Activated CD4-positive, alpha-beta T cell treated with anti-CD3 and anti-CD28 coated beads for 48 hours (primary cell): ENCODE results near the gene ZMPSTE24.
A peak's percentile ranks its signal among the peaks of the same experiment; 100 is the strongest.

ENCODE experiments used
- DNase-seq: peaks from one replicate; pipeline ENCODE4 v3.0.0-alpha.2; 2020

Gene ZMPSTE24

DNA sequence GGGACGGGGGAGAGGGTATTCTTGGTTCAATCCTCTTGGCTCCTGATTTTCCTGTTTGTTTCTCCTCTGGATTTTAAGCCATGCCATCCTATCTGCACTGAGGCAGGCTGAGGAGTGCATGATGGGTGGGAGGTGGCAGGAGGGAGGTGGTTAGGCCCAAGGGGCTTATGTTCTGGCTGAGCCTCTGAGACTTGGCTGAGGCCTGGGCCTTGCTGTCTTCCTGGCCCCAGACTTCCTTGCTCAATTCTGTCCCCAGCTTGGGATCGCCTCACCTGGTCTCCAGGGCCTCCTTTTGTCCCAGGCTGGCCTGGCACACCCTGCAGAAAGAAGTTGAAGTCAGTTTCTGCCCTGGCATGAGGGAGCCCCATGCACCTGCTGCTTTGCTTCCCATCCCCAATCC is 47.8 kb downstream of the ZMPSTE24 start:
- no peak for DNase-seq

DNA sequence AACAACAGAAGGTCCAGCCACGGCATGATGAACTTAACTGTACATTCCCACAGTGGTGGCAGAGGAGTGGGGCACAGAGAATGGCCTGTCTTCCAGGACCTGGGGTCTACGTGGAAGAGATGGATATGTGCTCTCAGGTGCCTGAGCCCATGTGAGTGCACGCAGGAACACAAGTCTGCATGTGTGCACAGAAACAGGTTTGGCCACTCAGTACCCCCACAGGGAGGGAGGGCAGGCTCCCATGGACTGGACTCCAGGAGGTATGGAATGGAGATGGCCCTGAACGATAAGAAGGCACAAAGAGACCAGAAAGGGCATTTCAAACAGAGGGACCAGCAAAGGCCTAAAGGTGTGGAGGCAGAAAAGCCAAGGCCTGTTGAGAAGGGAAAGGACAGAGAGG is 48.3 kb downstream of the ZMPSTE24 start:
- no peak for DNase-seq

DNA sequence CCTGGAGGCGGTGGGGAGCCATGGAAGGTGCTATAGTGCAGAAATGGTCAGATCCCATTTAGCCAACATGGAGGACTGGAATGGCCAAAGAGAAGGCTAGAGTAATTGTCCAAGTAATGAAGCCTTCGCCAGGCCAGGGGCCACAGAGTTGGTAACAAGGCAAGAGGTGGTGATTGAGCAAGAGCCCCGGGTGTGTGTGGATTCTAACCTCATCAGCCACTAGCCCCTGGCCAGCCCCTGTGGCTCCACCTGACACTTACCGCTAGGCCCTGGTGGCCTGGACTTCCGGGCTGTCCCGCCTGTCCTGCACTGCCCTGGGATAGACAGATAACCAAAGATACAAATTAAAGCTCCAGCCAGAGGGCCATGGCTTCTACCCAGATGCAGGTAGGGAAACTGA is 49.1 kb downstream of the ZMPSTE24 start:
- no peak for DNase-seq

DNA sequence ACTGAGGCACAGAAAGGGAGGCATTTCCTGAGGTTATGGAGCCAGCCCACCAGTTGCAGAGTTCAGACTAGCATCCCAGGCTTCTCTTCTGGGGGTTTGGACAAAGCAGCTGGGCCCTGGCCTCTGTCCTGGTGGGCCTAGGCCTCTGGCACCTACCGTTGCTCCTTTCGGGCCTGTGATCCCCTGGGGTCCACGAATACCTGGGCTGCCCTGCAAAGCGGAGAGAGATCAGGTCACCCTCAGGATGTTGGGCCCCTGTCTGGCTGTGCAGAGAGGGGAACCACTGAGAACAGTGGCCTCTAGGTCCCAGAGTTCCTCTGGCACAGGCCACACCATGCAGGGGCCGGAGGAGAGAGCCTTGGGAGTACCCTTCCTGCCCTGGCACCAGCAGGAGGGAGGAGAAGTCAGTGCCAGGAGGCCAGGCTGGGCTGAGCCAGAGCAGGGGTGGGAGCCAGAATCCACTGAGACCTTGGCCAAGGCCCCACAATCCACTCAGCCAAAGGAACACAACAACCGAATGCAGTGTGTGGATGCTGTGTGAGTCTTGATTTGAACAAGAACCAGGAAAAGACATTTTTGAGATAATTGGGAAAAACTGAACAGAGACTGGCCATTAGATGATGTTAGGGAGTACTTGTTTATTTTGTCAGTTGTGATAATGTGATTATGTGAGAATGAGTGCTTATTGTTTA is 50.1 kb downstream of the ZMPSTE24 start:
- no peak for DNase-seq

DNA sequence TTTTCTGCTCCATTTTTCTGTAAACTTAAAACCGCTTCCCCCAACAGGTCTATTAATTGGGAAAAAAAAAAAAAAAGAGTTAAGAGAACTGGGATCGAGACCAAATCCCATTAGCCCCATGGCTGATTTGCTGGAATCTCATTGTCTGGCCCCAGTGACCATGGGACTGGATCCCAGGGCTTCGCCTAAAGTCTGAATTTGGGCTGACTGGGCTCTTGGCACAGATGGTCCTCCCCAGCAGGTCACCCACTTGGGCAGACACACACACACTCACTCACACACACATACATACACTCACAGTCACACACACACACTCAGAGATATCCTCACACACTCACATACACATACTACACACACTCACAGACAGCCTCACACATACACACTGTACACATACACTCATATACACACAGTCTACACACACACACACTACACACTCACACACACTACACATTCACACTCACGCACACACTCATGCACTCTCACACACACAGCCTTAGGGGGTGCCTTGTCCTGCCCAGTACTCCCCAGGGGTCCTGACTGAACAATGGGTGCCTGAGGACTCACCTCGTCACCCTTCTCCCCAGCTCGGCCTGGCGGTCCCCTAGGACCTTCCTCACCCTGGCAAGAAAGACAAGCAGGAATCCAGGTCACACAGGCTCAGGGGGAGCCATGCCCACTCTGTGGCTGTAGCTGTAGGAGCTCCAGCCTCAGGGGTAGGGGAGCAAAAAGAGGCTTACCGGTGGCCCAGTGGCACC is 51.5 kb downstream of the ZMPSTE24 start:
- no peak for DNase-seq

DNA sequence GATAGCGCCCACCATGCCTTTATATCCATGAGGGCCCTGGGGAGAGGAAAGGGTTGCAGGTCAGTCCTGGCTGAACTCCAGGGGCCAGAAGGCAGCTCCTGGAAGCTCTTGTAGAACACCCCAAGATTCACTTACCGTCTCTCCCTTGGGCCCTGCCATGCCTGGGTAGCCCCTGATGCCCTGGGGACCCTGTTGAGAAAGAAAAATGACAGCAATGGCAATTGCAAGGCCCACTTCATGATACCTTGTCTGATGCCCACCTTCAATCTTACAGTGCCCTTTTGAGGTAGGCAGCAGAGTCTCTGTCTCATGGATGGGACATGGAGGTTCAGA is 52.1 kb downstream of the ZMPSTE24 start:
- no peak for DNase-seq

DNA sequence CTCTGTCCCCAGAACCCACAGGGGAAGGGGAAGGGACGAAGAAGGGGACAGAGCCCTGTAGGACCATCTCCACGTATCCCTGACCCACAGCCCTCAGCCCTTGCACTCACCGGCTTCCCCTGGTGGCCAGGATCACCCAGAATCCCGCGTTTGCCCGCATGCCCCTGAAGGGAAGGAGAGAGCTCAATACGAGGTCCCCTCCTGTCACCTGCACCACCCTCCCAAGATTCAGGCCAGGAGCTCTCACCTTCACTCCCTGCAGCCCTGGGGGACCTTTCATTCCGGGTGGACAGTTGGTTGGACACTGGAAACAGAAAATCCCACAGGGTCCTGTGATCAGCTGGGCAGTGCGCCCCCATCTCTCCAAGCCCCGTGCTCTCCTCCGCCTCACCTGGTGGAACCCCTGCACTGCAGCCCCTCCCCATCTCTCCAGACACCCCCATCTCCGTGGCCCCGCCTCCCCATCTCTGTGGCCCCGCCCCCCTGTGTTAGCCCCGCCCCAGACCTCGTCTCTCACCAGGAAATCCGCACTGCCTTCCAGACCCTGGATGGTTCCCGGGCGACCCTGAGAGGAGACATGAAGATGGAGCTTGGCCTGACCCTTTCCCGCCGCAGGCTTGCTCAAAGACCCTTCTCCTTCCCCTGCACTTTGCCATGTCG is 53.1 kb downstream of the ZMPSTE24 start:
- no peak for DNase-seq

DNA sequence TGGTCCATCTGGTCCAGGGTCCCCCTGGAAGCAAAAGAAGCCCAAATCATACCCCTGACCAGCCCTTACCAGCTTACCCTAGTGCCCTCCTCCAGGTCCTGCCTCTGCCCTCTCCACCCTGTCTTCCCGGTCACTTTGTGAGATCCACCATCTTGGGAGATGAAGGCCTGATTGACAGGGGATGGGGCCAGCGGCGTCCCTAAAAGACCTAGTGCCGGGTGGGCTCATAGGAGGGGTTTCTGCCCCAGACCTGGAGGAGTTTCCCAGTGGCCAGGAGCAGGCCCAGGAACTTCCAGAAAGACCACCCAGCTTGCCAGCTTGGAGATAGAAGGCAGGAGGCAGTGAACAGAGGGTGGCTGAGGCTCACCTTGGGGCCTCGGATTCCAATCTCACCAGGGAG is 53.7 kb downstream of the ZMPSTE24 start:
- DNase-seq, result no peak

DNA sequence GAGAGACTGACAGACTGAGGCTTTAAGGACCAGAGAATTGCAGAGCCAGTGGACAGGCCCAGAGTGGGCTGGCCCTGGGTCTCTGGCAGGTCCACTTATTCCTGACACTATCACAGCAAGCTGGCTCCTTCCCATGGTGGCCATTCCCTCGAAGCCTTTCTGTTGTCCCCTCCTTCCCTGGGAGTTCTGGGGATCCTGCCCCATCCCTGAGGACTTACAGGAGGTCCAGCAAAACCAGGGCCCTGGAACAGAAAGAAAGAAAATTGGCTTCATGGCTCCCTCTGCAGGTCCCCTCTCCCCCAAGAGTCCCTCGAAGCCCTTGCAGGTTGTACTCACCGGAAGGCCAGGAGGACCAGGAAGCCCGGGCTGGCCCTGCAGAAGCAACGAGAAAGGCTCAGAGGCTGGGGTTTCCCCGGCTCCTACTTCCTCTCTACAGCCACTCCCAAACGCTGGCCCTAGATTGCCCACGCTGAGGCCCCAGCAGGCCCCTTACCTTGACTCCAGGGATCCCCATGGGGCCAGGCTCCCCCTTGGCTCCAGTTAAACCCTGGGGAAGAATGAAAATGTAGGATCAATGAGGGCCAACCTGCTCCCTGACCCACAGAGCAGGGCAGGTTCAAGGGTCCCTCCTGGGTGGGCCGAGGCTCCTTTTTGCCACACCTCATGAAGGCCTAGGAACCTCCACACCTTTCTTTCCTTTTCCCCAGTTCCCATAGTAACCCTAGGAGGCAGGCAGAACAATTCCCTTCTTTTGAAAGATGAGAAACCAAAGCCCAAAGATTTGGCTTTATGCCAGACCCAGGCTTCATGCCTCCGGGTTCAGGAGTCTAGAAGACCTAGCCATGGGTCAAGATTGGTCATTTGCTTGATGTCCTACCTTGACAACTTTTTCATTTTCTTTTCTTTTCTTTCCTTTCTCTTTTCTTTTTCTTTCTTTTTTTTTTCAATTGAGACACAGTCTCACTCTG is 54.5 kb downstream of the ZMPSTE24 start:
- DNase-seq, result peak; percentile 37

DNA sequence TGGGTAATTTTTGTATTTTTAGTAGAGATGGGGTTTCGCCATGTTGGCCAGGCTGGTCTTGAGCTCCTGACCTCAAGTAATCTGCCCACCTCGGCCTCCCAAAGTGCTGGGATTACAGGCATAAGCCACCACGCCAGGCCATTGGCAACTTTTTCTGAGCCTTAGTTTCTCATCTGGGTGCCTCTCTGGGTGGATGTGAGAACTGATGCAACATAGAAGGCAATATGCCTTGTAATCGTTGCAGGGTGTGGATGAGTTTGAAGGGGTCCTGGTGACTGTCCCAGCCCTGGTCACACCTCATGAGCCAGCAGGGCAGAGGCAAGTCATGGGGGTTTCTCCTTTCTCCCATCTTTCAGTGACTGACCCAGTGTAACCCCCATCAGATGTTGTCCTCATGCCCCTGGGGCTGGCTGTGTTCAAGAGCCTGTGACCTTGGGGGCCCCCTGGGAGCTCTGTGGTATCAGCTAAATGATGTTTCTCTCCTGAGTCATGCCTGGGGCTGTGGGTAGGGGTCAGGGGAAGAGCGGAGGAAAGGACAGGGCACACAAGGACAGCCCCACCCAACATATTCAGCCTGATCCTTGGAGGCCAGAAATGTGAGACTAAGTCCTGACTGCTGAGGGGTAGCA is 55.4 kb downstream of the ZMPSTE24 start:
- DNase-seq, result no peak

DNA sequence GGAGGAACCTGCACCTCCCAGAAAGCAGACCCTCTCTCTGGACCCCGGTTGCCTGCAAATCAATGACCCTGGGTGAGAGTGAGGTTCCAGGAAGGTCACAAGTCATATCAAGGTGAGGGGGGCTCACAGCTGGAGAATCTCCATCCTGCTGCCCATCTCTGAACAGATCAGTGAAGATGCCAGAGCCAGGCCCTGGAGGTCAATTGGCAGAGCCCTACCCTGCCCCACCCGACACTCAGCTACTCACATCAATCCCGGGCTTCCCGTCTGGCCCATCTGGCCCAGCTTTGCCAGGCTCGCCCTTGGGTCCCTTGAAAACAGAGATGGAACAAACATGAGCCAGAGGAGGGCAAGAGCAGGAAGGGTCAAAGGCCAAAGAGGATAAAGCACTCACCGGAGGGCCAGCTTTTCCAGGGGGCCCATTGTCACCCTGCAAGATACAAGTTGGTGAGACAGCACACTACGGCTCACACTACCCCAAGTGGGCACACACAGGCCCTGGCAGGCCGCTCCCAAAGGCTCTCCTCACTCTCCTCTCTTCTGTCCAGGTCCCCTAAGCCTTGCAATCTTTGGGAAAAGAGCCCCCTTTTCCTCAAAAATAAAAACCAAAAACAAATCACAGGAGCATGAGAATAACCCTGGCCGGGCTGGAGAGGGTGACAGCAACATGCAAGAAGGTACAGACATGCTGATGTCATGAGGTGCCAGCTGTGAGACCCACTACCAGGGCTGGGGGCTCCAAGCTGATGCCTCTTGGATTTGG is 56.1 kb downstream of the ZMPSTE24 start:
- no peak for DNase-seq

DNA sequence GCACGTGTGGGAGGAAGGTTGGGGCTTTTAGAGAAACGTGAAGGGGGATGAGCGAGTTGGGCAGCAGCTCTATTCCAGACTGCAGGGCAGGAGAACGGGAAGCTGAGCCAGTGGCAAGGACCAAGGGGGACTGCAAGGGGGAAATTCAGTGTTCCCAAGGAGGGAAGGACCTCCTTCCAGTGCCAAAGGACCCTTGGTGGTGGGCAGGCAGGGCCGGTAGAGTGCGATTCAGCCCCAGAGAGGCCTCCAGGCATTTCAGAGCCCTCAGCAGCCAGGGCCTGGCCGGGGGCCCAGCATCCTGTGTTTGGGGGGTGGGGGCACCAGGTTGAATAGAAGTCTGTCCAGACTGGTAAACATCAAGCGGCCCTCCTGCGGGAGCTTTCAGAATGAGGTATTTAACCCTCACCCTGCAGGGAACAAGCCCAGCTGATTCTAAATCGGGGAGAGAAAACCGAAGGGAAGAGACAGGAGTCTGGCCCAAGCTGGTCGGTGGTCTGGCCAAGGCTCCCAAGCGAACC is 56.7 kb downstream of the ZMPSTE24 start:
- no peak for DNase-seq

DNA sequence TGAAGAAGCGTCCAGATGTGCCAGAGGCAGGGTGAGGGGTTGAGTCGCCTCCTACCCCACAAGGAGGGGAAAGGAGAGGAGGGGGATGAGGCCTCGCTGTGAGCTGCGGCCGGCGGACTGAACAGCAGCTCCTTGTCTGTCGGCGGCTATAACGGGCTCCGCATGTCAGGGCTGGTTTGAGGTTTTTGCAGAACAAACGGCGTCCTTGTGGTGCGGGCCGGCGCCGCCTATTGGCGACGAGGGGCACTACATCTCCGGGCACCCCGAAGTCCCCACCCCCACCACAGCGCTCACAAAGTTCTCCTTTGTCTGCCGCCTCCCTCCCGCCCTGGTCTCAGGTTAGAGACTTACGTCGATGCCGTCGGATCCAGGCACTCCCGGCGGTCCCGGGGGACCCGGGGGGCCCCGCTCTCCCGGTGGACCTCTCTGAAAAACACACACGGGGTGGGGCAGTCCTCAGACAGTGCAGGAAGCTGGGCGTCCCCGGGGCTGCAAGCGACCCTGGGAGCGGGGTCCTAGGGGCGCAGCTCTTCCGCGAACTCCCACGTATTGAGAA is 57.3 kb downstream of the ZMPSTE24 start:
- DNase-seq, result peak; percentile 91

DNA sequence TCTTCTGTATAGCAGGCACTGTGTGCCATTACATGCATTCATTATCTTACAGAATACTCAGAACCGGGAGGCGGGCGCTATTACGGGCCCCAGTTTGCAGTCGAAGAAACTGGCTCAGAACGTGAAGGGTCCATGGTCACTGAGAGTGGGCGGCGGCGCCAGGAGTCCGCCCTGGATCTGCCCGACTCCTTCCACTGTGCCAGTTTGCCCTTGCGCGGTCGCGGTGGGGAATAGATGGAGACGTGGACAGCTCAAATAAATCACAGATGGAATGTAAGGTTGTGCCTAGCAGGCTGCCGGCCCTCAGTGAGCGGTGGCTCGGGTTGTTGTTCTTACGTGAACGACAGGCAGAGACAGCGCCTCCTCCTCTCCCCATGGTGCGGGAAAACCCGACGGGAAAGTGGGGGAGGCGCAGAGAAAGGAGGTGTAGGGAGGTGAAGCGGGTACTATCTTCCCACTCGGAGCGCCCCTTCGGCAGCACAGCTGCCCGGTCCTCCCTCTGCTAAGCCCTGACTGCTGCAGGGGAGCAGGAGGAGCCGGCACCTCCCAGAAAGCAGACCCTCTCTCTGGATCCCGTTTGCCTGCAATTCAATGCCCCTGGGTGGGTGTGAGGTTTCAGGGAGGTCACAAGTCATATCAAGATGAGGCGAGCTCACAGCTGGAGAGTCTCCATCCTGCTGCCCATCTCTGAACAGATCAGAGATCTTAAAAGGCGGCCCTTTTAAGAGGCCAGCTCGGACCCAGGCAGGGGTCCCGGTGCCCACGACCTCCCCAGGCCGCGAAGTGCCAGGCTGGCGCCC is 58.0 kb downstream of the ZMPSTE24 start:
- peak; percentile 47 for DNase-seq

DNA sequence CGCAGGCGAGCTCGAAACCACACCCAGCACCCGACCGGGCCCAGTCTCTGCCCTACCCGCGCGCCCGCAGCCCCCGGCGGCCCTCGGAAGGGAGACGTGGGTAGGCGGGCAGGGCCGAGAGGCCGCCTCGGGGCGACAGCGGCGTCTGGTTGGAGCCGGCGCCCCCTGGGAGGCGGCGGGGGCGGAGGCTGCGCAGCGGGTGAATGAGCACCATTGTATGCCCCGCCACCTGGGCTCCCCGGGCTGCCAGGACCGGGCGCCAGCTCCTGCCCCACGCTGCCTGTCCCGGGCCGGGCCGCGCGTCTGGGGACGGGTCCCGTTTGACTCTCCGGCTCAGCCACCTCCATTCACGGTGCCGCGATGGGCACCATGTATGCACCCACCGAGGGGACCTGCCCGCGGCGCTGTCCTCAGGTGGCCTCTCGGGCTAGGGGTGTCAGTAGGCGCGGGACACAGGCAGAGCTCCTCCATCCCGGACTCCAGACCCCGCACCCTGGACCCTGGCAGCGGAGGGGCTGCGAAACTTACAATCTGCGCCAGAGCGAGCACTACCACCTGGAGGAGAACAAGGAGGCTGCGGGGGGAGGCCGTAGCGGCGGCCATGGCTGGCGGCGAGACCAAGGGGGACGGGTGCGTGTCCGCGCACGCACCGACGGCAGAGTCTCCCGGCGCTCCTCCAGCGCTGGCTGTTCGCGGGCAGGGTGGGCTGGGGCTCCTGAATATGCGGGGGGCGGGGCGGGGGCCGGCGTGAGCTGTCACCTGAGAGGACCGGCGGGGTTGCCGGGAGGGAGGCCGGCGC is 58.8 kb downstream of the ZMPSTE24 start, which contains the start of gene COL9A2:
TSS of gene COL9A2 (minus strand) at position 692 of the 799 bp plus-strand sequence. CDS start at position 603, 89 bp downstream.
- DNase-seq, result peak; percentile 58

DNA sequence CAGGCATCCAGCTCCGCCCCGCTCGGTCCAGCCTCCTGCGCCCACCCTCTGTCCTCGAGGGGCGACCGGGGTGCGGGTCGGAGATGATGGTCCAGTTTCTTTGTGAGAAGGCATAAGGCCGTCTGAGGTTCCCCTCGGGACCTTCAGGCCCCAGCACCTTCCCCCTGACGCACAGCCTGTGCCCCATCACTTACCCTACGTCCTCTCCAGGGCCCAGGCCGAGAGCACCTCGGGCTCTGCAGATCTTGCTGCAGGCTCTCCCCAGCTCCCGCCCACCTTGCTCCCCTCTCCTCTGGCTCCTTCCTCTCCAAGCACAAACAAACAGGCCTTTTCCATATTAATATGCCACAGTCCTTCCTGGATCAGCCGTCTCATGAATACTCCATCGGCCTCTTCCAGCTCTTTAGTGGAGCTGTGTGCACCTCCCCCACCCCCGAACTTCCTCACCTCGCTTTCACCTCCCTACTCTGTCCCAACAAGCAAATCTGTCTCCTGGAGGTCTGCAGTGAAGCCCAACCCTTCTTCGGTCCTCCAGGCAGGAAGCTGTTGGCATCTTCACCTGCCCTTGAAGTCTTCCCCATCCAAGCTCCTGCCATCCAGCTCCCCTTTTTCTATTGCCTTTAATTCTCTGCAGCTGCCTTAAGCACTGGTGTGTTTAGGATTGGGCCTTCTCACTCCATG is 59.5 kb downstream of the ZMPSTE24 start:
- DNase-seq, result no peak

DNA sequence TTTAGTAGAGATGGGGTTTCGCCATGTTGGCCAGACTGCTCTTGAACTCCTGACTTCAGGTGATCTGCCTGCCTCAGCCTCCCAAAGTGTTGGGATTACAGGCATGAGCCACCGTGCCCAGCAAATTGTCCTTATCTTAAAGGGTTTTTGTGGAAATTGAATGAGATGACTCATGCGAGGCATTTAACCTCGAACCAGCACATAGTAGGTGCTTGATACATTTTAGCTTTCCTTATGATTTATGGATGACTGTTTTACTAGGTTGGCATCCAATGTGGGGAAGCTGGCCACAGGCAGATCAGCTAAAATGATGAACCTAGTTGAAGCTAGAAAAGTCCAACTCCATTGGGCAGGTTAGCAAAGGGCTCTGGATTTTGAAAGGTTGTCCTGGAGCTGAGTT is 60.4 kb downstream of the ZMPSTE24 start:
- no peak for DNase-seq

DNA sequence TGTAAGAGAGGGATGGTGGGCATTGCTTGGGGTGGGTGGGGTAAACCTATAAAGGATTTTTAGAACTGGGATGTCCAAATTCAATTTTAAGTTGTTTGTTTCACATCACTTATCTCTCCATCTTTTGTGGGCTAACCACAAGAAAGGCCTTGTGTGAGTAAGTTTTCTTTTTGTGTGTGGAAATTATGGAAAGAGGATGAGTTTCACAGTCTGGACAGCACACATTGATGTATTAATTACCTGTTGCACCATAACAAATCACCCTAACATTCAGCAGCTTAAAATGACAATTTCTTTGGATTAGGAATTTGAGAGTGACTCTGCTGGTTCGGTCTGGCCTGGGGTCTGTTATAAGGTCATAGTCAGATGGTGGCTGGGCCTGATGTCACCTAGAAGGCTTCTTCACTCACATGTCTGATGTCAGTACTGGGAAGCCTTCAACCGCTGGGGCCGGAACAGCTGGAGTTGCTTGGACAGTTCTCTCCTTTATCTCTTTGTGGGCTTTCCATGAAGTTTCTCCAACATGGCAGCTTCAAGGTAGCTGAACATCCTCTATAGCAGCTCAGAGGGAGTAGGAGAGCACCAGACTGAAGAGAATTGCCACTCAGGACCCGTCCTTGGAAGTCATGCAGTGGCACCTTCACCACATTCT is 61.1 kb downstream of the ZMPSTE24 start:
- no peak for DNase-seq
